CD4-positive, alpha-beta T cell treated with Interleukin-21 for 1 hour (primary cell): ENCODE measurements around the gene OTOP2.

ENCODE experiments used
- DNase-seq: peaks from one replicate; pipeline ENCODE4 v3.0.0-alpha.2; 2020

Gene OTOP2, protein sequence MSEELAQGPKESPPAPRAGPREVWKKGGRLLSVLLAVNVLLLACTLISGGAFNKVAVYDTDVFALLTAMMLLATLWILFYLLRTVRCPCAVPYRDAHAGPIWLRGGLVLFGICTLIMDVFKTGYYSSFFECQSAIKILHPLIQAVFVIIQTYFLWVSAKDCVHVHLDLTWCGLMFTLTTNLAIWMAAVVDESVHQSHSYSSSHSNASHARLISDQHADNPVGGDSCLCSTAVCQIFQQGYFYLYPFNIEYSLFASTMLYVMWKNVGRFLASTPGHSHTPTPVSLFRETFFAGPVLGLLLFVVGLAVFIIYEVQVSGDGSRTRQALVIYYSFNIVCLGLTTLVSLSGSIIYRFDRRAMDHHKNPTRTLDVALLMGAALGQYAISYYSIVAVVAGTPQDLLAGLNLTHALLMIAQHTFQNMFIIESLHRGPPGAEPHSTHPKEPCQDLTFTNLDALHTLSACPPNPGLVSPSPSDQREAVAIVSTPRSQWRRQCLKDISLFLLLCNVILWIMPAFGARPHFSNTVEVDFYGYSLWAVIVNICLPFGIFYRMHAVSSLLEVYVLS

DNA sequence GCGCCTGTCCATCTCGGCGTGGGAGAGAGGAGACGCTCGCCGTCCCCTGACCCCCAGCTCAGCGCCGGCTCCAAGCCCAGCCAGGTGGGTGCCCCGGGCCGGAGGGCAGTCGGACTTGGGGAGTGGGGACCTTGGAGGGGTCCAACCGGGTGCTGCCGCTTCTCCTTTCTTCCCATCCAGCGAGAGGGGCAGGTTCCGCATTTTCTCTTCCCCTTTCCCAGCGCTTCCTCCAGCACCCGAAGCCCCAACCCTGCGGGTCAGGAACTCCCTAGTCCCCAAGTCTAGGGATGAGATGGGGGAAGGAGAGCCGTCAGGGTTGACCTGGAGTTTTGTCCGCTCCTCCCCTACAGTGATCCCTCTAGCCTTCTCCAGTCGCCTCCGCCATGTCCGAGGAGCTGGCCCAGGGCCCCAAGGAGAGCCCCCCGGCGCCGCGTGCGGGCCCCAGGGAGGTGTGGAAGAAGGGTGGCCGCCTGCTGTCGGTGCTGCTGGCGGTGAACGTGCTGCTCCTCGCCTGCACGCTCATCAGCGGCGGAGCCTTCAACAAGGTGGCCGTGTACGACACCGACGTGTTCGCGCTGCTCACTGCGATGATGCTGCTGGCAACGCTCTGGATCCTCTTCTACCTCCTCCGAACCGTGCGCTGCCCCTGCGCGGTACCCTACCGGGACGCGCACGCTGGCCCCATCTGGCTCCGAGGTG lies at the start of gene OTOP2:
Gene OTOP2 (plus strand): TSS at position 24 of the 699 bp plus-strand sequence. CDS start 360 bp downstream, at position 384.
- DNase-seq: peak; percentile 17

GRCh38 chr17:74874615-74875037 lies 49.4 kb upstream of the OTOP2 start:
- no peak for DNase-seq

DNA sequence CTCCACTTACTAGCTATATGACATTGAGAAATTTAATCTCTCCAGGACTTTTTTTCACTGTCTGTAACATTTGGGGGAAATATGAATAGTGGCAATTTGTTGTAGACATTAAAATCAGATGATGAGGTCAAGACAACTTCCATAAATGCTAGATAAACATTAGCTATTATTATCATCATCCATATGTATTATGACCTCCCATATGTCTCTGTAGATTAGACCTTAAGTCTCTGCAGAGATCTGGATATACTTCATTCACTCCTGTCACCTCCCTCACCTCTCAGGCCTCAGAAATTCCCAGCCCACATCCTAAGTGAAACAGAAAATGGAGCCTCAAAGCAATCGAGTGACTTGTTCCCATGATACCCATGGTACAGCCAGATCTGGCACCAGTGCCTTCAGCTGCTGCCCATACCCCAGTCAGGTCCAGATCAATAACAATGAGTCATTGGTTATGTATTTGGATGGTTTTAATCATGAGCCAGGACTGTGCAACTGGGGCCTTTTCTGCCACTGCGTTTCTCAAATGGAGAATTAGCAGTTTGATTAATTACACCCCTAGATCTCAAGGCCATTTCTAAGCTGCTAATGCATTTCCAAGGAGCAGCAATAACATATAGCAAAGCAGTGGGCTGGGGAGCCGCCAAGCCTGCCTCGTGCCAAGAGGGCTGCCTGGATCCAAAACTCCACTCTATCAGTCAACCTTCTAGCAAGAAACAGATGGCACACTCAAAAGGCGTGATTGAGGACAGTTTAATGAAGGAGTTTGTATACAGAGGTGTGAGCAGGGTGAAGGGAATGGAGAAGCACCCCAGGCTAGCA lies 48.7 kb upstream of the OTOP2 start:
- no peak for DNase-seq

DNA sequence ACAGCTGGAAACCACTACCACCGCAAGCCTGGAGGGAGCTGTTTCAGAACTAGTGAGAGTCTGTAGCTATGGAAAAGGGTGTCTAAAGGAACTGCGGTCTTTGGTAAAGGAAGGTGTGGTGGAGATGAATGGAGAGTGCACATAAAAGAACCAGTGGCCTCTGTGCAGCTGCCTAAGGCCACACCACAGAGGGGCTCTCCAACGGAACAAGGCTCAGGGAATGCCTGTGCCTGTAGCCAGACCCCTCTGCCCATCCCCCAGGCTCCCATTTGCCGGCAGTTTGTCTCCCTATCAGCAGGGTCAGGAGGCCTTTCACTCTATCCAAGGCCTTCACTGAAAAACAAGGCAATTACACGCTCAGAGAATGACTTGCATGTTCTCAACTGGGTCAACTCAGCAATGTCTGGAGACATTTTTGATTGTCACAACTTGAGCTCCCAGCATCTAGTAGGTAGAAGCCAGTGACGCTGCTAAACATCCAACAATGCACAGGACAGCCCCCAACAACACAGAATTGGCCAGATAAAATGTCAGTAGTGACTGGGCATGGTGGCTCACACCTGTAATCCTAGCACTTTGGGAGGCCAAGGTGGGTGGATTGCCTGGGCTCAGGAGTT lies 48.0 kb upstream of the OTOP2 start:
- no peak for DNase-seq

DNA sequence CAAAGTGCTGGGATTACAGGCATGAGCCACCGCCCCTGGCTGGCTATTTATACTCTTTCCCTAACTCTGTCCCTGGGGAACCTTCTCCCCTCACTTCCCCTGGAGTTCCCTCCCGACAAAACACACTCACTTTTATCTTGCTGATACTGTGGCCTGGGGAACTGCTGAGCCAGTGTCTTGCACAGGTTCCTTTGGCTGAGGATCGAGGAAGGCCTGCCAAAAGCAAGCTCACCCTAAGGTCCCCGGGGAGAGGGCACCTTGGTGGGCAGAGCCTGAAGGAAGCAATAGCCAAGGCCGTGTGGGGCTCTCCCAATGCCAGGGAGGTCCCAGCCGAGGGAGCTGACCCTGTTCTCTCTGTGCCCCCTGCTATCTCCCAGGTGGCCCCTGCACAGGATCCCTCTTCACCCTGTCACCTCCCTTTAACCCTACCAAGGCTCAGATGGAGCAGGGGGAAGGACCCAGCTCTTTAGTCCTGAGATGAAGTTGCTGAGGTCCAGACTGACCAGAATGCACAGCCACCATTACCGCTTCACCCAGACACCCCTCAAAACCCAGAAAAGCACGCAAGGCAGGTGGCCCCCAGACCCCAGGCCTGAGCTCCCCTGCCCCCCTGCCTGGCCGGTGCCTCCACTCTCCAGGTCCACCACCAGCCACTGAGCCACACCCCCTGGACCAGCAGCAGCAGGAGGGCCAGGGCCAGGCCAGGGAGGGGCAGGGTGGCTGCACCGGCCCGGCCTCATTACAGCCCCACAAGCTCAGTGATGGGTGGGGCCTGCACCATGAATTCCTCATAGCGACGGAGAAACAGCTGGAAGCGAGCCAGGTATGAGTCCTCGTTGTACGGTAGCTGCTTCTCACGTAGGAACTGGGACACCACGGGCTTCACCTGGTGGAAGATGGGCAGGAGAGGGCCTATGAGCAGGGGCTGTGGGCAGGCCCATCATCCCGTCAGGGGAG lies 46.2 kb upstream of the OTOP2 start:
- DNase-seq: no peak

DNA sequence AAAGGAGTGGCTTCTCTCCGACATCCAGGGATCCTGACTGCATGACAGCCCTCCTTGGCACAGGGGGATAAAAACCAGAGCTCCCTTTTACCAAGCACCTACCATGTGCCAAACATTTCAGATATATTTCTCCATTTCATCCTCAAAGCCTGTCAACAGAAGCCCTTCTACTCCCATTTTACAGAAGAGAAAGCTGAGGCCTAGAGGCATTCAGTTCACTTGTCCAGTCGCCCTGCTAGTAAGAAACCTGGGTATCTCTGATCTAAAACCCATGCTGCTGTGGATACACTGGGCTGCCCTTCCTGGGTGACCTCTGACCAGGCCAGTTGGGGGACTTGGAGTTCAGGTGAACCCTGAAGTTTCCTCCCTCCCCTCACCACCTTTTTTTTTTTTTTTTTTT lies 45.4 kb upstream of the OTOP2 start:
- DNase-seq: no peak

DNA sequence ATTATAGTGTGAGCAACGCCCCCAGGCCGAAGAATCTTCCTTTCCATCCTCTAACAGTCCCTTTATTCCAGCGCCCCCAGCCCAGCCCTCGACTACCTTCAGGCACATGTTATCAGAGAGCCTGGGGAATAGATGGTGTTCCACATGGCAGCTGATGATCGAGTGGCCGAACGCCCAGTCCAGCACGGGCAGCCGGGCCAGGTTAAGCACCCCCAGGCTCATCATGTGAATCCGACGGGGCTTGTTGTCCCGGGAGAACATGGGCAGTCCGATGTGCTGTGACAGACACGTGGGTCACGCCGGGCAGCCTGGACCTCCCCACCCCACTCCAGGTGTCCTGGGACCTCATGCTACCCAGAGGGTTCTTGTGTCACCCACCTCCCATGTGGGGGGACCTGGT lies 44.8 kb upstream of the OTOP2 start:
- DNase-seq: no peak

DNA sequence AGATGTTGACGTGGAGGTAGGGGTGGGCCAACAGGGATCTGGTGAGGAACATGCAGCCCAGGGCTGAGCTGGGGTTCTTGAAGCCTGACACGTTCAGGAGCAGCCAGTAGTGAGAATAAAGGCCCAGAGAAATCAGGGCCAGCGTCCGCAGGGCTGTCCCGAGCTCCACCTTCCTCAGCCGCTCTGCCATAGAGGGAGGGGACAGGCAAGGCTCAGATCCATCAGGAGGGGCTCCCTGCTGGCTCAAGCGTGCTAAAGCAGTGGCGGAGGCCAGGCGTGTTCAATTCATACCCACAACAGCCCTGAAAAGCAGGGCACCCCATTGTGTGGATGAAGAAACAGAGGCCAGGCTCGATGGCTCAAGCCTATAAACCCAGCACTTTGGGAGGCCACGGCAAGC lies 43.0 kb upstream of the OTOP2 start:
- no peak for DNase-seq

DNA sequence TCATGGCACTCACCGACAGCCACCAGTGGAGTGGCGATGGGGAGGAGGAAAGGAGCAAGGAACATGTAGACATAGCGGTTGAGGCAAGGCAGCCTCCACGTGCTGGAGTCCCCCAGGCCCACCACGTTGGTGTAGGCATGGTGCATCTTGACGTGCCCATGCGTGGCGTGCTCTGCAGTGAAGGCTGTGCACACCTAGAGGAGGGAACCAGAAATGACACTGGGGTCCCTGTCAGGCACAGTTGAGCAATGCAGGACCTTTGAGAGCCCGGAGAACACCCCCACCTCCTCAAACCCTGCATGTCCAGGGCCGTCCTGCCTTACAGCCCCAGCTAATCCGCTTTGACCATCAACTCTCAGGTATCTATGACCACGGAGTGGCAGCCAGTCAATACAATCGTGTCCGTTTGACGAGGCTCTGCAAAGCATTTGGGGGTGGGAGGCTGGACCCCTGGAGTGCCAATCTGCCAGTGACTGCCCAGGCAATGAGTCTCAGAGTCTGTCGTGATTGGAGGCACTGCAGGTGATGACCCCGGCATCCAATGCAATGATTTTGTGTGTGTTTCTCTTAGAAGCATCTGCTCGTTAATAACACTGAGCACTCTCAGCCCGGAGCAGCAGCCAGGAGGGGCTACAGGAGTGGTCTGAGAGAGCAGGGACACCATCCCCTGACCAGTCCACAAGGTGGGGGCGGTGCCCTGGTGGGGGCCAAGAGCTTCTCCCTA lies 41.4 kb upstream of the OTOP2 start:
- DNase-seq: no peak

GRCh38 chr17:74883241-74883745 lies 40.8 kb upstream of the OTOP2 start:
- no peak for DNase-seq

GRCh38 chr17:74888469-74888868 lies 35.6 kb upstream of the OTOP2 start:
- DNase-seq: no peak

GRCh38 chr17:74890554-74890953 lies 33.5 kb upstream of the OTOP2 start:
- no peak for DNase-seq

DNA sequence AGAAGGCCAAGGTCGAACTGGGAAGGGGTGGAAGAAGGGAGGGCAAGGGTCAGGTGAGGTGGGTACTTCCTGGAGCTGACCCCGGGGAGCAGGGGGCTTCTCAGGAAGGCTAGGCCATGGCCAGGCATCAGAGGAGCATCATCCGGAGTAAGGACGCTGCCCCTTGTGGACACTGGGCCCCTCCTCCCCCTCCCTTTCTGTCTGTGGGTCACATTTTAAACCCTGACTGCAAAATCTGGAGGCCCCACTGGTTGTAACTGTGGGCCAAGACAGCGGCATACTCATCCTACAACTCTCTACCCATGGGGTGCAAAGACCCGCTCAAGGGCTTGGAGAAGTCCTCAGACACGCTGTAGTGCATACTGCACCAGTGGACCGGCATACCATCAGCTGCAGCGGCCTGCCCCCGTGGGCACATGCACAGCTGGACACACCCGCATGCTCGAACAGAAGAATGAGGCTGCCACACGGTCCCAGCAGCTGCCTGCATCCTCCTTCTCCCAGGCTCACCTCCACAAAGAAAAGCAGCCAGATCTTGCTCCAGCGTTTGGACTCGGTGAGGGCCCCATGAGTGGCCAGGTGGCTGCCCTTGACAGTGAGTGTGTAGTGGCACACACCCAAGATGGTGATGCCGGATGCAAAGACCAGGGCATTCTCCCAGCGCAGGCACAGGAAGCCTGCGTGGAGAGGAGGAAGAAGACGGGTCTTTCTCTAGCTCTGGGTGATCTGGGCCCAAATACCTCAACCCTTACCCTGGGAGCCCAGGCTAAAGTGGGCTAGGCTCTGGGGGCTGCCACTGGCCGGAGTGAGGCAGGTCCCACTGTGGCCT lies 31.8 kb upstream of the OTOP2 start:
- no peak for DNase-seq

DNA sequence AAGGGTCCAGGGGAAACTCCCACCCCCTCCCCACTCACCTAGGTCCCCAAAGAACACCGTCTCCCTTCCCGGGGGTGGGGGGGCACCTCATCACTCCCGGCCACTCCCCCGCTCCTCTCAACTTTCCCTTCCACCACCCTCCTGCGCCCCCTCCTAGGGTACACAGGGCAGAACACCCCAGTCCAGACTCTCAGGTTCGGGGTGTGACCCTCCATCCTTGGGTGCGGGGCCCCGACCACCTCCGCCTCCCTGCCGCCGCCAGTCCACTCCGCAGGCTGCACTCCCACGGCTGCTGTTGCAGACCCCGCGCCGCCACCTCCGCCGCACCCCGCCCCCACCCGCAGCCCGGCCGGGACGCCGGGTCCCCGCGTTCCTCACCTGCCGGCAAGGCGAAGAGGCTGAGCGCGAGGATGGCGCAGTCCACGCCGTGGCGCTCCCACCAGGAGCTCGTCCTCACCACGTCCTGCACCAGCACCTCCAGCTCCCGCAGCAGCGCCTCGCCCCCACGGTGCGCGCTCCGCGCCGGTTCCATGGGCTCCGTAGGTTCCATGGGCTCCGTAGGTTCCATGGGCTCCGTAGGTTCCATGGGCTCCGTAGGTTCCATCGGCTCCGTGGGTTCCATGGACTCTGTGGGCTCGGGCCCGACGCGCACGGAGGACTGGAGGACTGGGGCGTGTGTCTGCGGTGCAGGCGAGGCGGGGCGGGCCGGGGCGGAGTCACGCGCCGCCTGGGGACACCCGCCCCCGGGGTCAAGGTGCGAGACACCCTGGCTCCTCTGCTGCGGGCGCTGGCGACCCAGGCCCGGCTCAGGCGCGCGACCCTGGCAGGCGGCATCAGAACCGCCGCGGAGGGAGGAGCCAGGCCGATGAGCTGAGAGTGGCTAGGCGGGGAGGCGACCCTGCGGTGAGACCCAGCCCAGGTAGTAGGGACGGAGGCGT lies 30.8 kb upstream of the OTOP2 start, which contains the start of gene FADS6:
Gene FADS6 (minus strand): TSS at position 660 of the 938 bp plus-strand sequence. CDS start 38 bp downstream, at position 622.
- DNase-seq: no peak

DNA sequence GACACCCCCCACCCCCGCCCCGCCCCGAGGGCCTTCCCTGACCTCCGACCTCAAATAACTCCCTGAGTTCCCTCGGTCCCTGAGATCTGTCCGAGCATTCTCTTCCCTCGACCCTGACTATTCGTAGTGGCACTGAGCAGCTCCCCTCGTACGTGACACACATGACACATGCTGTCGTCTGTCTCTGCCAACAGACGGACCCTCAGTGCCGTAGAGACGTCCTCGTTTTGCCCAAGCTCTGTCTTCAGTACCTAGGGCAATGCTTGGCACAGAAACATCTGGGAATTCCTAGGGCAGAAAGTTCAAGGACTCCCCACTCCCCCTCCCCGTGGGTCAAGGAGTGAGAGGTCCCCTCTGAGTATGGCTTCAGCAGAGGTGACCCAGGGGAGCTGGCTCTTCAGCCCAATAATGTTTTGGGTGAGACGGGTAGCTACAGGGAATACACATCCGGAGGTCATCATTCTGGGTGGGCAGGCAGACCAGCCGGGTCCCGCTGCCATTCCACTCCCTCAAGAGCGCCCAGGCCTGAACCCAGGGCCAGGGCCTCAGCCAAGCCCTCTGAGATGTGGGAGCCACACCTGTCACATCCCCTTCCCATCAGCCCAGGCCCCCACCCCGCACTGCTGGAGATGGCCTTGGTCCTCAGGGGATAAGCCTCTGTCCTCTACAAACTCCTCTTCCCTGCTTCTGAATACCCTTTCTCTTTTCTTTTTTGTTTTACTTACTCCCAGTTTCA lies 30.0 kb upstream of the OTOP2 start:
- no peak for DNase-seq

DNA sequence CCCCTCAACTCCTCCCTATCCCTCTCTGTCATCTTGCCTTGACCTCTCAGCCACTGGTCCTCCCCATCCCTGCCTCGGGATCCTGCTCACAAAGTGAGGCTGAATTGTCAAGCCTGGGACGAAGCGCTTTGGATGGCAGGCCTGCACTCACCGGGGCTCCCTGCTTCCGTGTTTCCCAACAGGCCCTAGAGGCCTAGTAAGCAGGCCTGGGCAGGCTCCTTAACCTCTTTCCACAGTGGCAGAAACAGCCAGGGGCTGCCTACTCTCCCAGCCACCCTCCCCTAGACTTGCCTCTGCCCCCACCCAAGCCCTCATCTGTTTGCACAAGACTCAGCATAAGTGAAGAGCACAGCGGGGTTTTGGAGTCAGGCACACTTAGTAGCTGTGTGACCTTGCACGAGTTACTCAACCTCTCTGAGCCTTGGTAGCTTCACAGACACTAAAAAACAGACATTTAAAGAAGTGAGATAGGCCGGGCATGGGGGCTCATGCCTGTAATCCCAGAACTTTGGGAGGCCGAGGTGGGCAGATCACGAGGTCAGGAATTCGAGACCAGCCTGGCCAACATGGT lies 25.6 kb upstream of the OTOP2 start:
- DNase-seq: no peak

GRCh38 chr17:74900208-74900607 lies 23.9 kb upstream of the OTOP2 start:
- no peak for DNase-seq
